ENCODE results near the gene EXOSC10. TPM values are rescaled to one million over a fixed set of nuclear protein-coding genes. Genes with fewer than 3 reads are reported as not detected.
"Not testable (repeated sequence)": the region's sequence is repeated elsewhere in the genome, so short reads cannot be mapped to it uniquely, and the experiment has no call there.

The EXOSC10 gene
- polyA plus RNA-seq, 1 donor: 62.1 TPM

GRCh38 chr1:11042995-11043874, 56.4 kb downstream of the EXOSC10 start:
- no peak for DNase-seq

GRCh38 chr1:11042065-11042464, 57.6 kb downstream of the EXOSC10 start:
- DNase-seq: no peak

GRCh38 chr1:11041048-11041447, 58.6 kb downstream of the EXOSC10 start:
- DNase-seq: no peak

- not testable (repeated sequence) for DNase-seq
Measured at GRCh38 chr1:11040105-11040429, 59.6 kb downstream of the EXOSC10 start.

- DNase-seq: no peak
Measured at GRCh38 chr1:11039351-11040104, 60.1 kb downstream of the EXOSC10 start.

- peak; percentile 88 for DNase-seq
Measured at GRCh38 chr1:11037740-11038182, 61.9 kb downstream of the EXOSC10 start.

GRCh38 chr1:11037019-11037739, 62.5 kb downstream of the EXOSC10 start:
- DNase-seq: not testable (repeated sequence)

- DNase-seq: no peak
Measured at GRCh38 chr1:11031624-11032262, 67.9 kb downstream of the EXOSC10 start.

- DNase-seq: no peak
Measured at GRCh38 chr1:11030865-11031264, 68.8 kb downstream of the EXOSC10 start.

- no peak for DNase-seq
Measured at GRCh38 chr1:11028018-11028417, 71.7 kb downstream of the EXOSC10 start.

- DNase-seq: no peak
Measured at GRCh38 chr1:11027316-11027715, 72.4 kb downstream of the EXOSC10 start.

- DNase-seq: no peak
Measured at GRCh38 chr1:11026903-11027302, 72.8 kb downstream of the EXOSC10 start.

- no peak for DNase-seq
Measured at GRCh38 chr1:11026052-11026451, 73.6 kb downstream of the EXOSC10 start.

GRCh38 chr1:11025618-11026017, 74.1 kb downstream of the EXOSC10 start:
- DNase-seq: no peak

GRCh38 chr1:11024874-11025203, 74.8 kb downstream of the EXOSC10 start:
- no peak for DNase-seq

- no peak for DNase-seq
Measured at GRCh38 chr1:11024154-11024873, 75.4 kb downstream of the EXOSC10 start.

- no peak for DNase-seq
Measured at GRCh38 chr1:11023201-11023600, 76.5 kb downstream of the EXOSC10 start.

- DNase-seq: no peak
Measured at GRCh38 chr1:11019971-11020370, 79.7 kb downstream of the EXOSC10 start.

GRCh38 chr1:11019358-11019757, 80.3 kb downstream of the EXOSC10 start:
- DNase-seq: not testable (repeated sequence)

All from hindlimb muscle (tissue), 1 donor.